HG02870 (cell line): Measurements from ENCODE around the gene SIAE.
"Not testable (repeated sequence)": the region's sequence is repeated elsewhere in the genome, so short reads cannot be mapped to it uniquely, and the experiment has no call there.

Experiments used
- ATAC-seq: cut with Tn5 transposase; IDR thresholded peaks from one replicate; pipeline ENCODE4 v1.9.1; 2021; ENCODE audit warnings: mild to moderate bottlenecking, moderate library complexity; ENCODE audit not compliant: unreplicated experiment

Gene SIAE

DNA sequence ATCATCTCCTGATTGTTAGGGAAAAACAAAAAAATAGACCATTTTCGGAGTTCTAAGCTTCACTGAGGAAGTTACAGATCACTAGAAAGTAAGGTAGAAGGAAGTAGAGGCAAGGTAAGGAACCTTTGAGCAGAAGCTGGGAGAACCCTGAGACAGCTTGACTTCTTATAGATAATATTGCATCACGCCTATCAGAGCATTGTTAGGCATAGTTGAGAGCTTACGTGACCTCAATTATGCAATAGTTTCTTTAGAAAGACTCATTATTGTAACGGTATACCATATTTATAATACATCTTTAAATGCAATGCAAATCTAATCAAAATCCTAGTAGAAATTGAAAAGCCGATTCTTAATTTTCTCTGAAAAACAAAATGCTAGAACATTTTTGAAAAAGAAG lies 46.0 kb downstream of the SIAE start:
- no peak for ATAC-seq

DNA sequence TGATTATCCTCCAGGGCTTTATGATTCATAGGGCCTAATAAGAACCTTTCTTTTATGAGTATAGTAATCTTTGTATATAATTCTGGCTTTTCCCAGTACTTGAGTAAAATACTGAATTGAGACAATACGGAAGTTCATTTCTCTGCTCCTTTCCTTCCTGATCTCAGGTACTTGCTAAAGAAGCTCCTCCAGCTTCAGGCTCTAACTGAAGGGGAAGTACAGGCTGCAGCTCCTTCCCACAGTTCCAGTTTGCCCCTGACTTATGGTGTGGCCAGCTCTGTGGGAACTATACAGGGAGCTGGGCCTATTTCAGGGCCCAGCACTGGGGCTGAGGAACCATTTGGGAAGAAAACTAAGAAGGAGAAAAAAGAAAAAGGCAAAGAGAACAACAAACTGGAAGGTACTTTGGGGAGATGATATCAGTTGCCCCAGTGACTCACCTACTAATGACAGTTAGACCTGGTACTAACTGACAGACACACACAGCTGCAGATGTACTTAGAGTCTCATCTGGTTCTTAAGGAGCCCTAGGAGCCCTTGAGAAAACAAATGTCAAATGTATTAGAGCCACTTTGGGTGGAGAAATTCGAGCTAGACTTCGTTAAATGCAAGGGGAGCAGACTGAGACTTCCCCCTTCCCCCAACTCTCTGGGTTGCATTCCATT lies 47.9 kb downstream of the SIAE start:
- no peak for ATAC-seq

DNA sequence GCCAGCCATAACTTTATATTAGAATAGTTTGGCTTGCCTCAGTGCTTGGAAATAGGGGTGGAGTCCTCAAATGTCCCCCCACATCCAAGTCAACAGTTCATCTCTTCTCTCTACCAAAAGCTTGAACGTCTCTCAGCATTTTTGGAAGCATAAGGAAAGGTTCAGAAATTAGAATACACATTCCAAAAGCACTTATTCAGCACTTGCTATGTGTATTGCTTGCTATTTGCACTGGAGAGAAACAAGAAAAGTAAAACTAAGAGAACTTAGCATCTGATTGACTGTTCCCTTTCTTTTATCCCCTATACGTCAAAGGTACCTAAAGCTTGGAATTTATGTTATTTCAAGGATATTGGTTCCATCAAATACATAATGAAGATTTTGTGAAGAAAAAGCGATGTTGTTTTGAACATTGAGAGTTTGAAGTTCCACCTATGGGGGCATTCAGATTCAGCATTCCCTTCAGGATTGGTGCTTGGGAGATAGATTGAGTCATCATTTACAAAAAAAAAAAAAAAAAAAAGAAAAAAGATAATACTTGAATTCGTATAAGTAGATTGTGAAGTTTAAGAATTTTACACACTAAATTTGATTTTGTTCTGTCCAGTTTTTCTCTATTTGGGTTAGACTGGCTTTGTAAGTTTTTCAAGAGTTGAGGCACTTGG lies 49.5 kb downstream of the SIAE start:
- no peak for ATAC-seq

DNA sequence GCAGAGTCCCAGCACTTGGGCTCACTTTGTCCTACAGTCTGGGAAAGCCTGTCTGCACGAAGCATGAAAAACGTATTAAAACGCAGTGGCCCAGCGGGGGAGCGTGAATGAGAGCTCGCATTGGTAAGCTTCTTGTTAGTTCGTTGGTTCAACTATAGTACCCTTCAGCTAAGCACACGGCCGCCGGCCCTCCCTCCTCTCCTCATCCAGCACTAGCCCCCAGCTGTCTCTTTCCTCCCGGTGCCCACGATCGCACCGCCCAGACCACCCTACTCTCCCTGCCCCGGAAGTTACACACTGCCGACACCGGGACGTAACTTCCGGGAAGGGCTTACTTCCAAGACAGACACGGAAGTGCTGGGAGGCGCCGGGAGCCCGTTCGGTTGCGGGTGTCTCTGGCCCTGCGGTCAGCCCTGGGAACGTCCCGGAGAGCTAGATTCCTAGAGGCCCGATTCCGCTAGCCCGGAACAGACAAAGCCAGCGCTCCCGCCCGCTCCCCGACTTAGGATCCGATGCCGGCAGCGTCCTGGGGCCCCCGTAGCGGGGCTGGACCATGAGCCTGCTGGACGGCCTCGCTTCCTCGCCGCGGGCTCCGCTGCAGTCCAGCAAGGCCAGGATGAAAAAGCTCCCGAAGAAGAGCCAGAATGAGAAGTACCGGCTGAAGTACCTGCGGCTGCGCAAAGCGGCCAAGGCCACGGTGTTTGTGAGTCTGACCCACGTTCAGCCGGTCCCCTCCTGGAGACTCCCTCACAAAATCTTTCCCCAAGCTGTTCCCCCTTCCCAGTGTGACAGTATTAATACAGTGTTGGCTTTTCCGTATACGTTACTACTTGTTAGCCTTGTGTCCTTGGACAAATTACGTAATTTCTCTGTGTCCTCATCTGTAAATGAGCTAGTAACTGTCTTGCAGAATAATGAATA lies 50.7 kb downstream of the SIAE start, which contains the start of gene TBRG1:
Gene TBRG1 (plus strand): TSS at position 334 of the 921 bp plus-strand sequence. CDS start 220 bp downstream, at position 554.
- ATAC-seq = peak; percentile 98

DNA sequence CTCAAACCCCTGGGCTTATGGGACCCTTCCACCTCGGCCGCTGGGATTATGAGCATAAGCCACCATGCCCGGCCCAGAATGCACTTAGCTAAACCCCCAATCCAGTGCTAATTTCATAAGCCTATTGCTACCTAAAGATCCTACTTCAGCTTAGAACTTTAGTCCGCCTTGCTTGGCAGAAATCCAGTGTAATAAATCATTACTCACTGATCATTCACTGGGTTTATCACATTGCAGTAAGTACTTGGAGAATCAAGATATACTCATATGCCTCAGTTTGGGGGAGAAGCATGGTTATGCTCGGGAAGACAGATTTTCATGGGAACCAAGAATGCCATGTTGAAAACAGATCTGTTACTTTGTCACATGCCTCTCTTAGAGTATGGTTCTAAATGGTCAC lies 54.7 kb downstream of the SIAE start:
- ATAC-seq = no peak

DNA sequence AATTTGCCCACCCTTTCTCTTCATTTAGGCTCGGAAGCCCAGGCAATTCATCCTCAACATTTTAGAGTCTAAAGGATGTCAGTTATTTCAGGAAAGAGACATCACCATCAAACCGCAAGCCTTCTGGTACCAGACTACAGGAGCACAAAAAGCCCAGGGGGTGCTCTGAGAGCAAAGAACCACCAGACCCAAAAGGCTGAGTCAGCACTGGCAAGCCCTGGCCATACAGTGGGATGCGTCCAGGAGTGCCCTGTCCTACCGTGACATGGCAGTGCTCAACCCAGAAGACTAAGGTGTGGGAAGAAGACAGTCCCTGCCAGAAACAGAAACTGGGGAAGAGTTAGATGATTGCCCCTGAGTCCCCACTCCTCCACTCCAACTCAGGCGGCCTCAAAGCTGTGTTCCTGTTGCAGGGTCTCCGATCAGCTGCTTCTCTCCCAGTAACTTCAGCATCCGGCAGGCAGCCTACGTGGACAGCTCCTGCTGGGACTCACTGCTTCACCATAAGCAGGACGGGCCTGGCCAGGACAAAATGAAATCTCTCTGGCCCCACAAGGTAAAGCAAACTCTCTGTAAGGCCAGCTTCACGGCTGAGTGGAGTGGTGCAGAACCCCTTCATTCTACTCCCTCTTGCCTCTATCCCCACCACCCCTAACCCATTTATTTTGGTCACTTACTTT lies 60.8 kb downstream of the SIAE start:
- no peak for ATAC-seq

DNA sequence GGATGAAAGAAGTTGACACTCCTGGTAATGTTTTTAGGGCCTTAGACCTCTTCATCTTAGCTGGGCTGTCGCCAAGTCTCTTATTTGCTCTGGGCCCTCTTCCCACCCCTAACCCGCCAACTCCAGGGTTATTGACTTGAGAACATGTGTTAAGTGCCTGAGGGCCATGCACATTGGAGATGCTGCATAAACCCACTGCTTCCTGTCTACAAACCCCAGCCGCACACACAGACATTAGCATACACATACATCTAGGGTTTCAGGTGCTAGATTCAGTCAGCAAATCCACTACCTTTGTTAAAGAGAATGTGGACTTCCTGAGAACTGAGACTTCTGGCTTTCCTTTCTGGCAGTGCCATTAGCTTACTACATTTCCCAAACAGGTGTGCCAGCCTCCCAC lies 61.5 kb downstream of the SIAE start:
- ATAC-seq = no peak

DNA sequence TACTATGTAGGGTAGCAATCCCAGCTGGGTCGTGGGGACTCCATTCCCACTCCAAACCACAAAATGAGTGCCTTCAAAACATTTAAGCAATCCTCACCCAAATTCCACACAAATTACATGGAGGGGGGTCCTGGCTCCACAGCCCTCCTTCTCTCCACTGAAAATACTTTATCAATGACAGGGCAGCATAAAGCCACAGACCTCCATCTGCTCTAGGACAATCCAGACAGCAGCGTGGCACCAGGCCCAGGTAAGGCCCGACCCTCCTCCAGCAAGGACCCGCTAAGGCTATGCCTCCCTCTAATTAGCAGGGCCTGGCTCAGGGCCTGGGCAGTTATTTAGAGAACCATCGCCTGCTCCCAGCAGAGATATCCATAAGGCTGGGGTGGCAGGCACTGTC lies 62.5 kb downstream of the SIAE start, which contains the start of gene PANX3:
Gene PANX3 (plus strand): TSS at position 365 of the 400 bp plus-strand sequence. CDS start 129 bp downstream, outside the sequence.
- no peak for ATAC-seq

DNA sequence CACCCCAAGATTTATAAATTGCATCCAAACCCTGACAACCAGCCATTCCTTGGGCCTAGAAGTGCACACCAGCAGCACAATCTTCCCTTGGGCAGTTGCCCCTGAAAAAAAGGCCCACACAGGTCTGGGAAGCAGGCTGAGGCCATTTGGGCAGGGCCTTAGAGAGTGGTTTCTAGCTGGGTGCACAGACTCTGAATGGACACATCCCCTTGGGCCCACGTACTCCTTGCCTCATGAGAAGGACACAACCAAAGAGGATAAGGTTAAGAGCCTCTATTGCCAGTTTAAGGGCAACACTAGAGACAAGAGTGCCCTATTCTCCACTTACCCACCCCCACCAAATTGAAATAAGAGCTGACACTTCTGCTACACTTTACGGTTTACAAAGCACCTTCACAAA lies 63.2 kb downstream of the SIAE start:
- no peak for ATAC-seq

DNA sequence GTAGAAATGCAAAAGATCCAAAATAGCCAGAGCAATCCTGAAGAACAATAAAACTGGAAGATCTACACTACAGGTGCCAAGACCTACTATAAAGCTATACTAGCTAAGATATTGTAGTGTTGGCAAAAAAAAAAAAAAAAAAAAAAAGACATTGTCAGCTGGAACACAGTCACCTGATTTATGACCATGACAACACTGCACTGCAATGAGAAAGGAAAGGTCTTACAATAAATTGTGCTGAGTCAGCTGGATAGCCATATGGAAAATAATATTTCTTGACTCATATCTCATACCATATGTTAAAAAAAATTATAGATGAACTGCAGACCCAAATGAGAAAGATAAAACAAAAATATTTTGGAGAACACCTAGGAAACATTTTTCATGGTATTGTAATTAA lies 65.4 kb downstream of the SIAE start:
- ATAC-seq = no peak

DNA sequence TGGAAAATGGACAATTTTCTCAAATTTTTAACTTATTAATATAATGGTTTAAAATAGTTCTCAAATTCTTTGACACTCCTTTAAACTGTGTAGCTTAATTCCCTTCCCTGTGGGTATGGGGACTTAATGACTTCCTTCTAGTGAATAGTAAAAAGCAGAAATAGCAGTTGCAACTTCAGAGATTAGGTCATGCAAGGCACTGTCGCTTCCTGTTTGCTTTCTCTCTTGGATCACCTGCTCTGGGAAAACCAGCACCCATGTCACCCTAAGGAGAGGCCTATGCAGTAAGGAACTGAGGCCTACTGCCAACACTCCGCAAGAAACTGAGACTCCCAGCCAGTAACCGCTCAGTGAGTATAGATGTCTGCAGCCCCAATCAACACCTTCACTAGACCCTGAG lies 67.8 kb downstream of the SIAE start:
- no peak for ATAC-seq

DNA sequence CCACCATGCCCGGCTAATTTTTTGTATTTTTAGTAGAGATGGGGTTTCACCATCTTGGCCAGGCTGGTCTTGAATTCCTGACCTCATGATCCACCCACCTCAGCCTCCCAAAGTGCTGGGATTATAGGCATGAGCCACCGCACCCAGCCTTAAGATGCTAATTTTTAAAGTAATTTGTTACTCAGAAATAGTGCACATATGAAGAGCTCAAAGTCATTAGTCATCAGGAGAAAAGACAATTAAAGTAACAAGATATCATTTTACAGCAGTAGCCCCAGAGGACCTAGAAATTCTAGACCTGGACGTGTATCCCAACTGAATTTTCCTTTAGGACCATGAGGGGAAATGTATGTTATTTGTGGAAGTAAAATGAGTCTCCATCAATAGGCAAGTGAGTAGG lies 70.8 kb downstream of the SIAE start:
- ATAC-seq = not testable (repeated sequence)

DNA sequence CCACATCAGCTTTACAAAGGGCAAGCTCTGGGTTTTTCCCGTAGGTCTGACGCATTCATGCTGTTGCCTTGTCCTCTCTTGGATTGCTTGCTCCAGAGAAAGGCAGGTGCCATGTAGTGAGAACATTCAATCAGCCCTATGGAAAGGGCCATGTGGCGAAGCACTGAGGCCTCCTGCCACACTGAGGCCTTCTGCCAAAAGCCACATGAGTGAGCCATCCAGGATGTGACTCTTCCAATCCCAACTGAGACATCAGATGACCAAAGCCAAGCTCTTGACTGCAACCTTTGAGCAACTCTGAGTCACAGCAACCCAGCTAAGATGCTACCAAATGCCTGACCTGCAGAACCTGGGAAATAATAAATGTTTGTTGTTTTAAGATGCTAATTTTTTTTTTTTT lies 71.3 kb downstream of the SIAE start:
- ATAC-seq = no peak

DNA sequence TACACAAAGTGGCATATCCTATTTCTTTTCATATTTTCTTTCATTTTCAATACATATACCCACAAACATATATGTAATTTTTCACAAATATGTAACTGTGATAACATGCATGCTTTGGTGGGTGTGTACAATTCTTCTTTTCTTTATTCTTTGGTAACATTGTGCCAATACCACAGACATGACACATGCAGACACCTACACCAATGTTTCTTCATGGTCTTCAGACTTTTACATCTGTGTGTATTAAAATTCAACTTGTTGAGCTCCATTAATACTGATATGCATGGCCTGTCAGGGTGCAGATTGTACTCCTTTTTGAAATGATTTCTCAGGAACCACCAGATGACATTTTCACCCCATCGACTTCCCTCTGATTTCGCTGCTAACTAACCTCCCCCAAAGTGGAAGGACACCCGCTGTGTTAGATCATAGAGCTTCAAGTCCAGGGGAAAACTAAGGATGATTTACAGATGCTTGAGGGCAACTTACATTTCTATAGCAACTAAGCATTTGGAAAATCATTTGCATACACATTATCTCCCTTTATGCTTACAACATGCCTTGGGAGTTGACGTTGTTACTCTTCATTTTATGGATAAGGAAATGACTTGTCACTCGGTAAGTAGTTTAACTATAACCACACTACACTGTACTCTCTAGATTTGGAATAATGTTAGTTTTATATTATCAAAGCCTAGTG lies 72.8 kb downstream of the SIAE start:
- no peak for ATAC-seq

DNA sequence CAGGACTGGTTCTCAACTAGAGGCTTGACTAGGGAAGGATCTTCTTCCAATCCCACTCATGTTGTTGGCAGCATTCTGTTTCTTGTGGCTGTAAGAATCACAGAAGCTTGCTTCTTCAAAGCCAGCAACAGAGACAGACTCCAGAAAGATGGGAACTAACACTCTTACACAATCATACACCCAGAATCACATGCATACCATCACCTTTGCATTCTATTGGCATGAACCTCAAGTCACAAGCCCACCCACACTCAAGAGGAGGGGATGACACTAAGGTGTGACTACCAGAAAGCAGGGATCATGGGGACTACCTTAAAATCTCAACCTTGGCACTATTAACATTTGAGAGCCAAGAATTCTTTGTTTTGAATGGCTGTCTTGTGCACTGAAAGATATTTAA lies 75.9 kb downstream of the SIAE start:
- ATAC-seq = no peak

DNA sequence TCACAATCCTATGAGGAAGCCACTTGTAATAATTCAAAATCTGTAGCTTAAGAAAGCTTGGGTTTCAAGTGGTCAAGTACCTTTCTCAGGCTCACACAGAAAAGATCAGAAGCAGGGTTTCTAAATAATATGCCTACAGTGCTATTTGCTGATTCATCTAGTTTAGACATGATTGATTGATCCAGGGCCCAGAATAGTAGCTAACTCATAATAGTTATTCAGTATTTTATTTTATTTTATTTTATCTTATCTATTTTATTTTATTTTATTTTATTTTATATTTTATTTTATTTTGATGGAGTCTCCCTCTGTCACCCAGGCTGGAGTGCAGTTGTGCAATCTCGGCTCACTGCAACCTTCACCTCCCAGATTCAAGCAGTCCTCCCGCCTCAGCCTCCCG lies 78.2 kb downstream of the SIAE start:
- no peak for ATAC-seq

DNA sequence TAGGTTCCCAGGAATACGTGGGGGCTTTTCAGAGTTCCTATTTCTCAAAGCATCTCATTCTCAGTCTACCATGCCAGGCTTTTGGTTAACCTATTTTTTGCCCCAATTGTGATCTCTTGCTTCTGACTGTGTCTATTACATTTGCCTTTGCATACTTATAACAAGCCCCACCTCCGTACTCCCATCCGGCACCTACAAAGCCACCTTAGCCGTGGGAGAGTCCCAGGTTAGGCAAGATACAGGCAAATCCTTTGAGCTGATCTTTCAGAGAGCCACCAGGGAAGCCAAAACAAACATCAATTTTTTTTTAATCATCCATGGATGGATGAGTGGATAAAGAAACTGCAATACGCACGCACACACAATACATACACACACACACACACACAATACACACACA lies 80.9 kb downstream of the SIAE start:
- ATAC-seq = no peak

DNA sequence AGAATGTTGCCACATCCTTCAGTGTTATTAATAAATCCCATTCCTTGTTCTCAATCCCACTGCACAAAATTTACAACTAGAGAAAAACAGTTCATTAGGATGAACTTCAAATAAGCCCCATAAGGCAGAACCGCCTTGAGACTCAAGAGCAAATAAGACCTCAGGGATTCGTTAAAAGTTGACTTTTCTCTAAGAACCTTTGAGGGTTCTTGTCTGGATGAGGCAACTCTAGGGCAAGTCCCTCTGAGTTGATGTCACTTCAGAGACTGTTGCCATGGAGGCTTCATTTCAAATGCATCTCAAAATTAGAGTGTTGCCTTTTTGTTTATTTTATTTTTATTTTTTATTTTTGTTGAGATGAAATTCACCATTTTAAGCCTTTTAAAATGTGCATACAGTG lies 82.1 kb downstream of the SIAE start:
- no peak for ATAC-seq

DNA sequence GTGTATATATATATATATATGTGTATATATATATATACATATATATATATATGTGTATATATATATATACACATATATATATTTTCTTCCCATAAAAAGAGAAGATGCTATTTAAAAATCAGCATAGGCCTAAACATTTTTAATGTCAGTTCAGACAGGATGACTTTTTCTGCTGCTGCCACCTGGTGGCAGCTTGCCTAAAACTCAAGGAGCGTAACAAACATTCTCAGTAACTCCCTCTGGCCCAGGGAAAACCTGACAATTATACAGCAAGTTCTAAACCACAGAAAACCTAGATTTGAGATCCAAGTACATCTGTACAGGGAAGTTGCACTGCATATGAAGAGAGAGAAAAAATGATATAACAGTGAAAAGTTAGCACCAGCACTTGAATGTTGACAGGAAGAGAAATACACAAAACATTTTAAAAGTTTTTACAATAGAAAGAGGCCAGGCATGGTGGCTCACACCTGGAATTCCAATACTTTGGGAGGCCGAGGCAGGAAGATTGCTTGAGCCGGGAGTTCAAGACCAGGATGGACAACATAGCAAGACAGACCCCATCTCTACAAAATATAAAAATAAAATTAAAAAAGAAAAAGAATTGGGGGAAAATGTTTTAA lies 87.2 kb downstream of the SIAE start:
- ATAC-seq = peak; percentile 64
